A673 (cell line): ENCODE measurements around the gene AMDHD1. TPM values are rescaled to one million over a fixed set of nuclear protein-coding genes. Genes with fewer than 3 reads are reported as not detected.
A peak's percentile ranks its signal among the peaks of the same experiment; 100 is the strongest.

Source experiments
- BruUV-seq: library from RNA; stranded (reverse); fragments of 400-500 nt; replicated peaks from 2 replicates; lab custom pipeline; 2021; lab: Mats Ljungman, UMichigan
- CTCF ChIA-PET: fragments of 300-600 bp; sonication (Branson Sonifier 250); formaldehyde crosslinking; loops from one replicate; lab custom pipeline; 2022; ENCODE audit warnings: antibody characterized with exemption; lab: Charles Lee
- POLR2A ChIA-PET: fragments of 300-600 bp; sonication (Branson Sonifier 250); formaldehyde crosslinking; loops from one replicate; lab custom pipeline; 2022; ENCODE audit warnings: antibody characterized with exemption; ENCODE audit not compliant: low non-redundant PET; lab: Charles Lee
- DNase-seq: peaks from one replicate; pipeline ENCODE4 v3.0.0-alpha.2; 2015; ENCODE audit warnings: low spot score
- H3K27ac ChIP-seq: fragments of 200-600 bp; sonication (generic); 2 replicates; pipeline ENCODE4 v1.5.1; 2016; ENCODE audit warnings: mixed run types, low read depth, mild to moderate bottlenecking, mixed read lengths, antibody characterized with exemption, low read length; ENCODE audit not compliant: poor library complexity, severe bottlenecking
- H3K27me3 ChIP-seq: fragments of 200-600 bp; sonication (generic); replicated peaks from 2 replicates; pipeline ENCODE4 v1.6.1; 2017; ENCODE audit warnings: mixed run types, low read depth, mild to moderate bottlenecking, mixed read lengths, antibody characterized with exemption, low read length; ENCODE audit not compliant: insufficient read depth, poor library complexity
- H3K36me3 ChIP-seq: fragments of 200-600 bp; sonication (generic); 2 replicates; pipeline ENCODE4 v1.6.1; 2016; ENCODE audit warnings: mixed run types, mild to moderate bottlenecking, mixed read lengths, antibody characterized with exemption, low read length; ENCODE audit not compliant: insufficient read depth, poor library complexity, severe bottlenecking
- H3K4me1 ChIP-seq: fragments of 200-600 bp; sonication (generic); 2 replicates; pipeline ENCODE4 v1.6.1; 2017; ENCODE audit warnings: mixed run types, mild to moderate bottlenecking, mixed read lengths, antibody characterized with exemption, low read length; ENCODE audit not compliant: insufficient read depth, poor library complexity, severe bottlenecking
- H3K4me3 ChIP-seq: fragments of 200-600 bp; sonication (generic); 2 replicates; pipeline ENCODE4 v1.5.1; 2016; ENCODE audit warnings: low read depth, mixed run types, mild to moderate bottlenecking, mixed read lengths, low read length; ENCODE audit not compliant: poor library complexity, severe bottlenecking
- H3K9me3 ChIP-seq: fragments of 200-600 bp; sonication (generic); 2 replicates; pipeline ENCODE4 v1.6.1; 2016; ENCODE audit warnings: mixed run types, low read depth, mild to moderate bottlenecking, mixed read lengths, antibody characterized with exemption, low read length; ENCODE audit not compliant: poor library complexity, severe bottlenecking
- EZH2 ChIP-seq: fragments of 200-600 bp; sonication (generic); IDR thresholded peaks from 2 replicates; pipeline ENCODE4 v1.6.1; 2017; ENCODE audit warnings: borderline replicate concordance, low read depth, mild to moderate bottlenecking, mixed read lengths, antibody characterized with exemption, low read length; ENCODE audit not compliant: poor library complexity, severe bottlenecking
- intact Hi-C: fragments of 100-400 bp; cut with micrococcal nuclease; formaldehyde crosslinking; loops from one replicate; pipeline ENCODE4 v1.10.0; 2022; ENCODE audit not compliant: unreplicated experiment
- total RNA-seq: library from RNA; stranded (reverse); gene quantifications from 2 replicates; pipeline ENCODE4 v1.2.3, GENCODE V29; 2021
- TF ChIP-seq, protein P1 (sequence below): fragments of 300-800, 200-600 bp; sonication (generic); conservative IDR thresholded peaks from 2 replicates; pipeline ENCODE4 v1.5.1; 2017; ENCODE audit warnings: low read depth, mild to moderate bottlenecking, antibody characterized with exemption, low read length, moderate library complexity, mixed read lengths

The AMDHD1 gene
- total RNA-seq, 1 experiment from 2014 or later, result 1.1 TPM

DNA sequence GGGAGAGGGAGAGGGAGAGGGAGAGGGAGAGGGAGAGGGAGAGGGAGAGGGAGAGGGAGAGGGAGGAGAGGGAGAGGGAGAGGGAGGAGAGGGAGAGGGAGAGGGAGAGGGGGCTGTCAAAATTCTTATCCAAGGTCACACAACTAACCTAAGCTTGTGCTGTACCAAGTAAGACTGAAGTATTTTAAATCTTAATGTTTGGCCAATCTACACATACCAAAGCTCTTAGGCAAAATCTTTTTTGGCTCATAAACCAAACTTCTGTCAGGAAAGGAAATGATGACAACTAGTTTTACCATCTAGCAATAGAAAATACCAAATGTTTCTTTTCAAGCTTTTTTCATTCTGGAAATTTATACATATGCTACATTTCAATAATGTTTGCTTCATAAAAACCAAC lies 34.6 kb upstream of the AMDHD1 start:
- CTCF ChIA-PET, result no interaction called here
- Histone ChIP-seq H3K9me3 (no peaks in the 10 kb centered on the region), H3K4me3 (no peak overlapping the region), H3K4me1 (no peaks in the 10 kb centered on the region), H3K36me3 (no peaks in the 10 kb centered on the region), H3K27ac (no peak overlapping the region), H3K27me3 (peaks cover 3% of the 10 kb centered on the region)
- BruUV-seq, result no TSS peak
- intact Hi-C loops, result no loop called here
- POLR2A ChIA-PET, result no interaction called here
- no peak for DNase-seq
- TF ChIP-seq, protein P1, sequence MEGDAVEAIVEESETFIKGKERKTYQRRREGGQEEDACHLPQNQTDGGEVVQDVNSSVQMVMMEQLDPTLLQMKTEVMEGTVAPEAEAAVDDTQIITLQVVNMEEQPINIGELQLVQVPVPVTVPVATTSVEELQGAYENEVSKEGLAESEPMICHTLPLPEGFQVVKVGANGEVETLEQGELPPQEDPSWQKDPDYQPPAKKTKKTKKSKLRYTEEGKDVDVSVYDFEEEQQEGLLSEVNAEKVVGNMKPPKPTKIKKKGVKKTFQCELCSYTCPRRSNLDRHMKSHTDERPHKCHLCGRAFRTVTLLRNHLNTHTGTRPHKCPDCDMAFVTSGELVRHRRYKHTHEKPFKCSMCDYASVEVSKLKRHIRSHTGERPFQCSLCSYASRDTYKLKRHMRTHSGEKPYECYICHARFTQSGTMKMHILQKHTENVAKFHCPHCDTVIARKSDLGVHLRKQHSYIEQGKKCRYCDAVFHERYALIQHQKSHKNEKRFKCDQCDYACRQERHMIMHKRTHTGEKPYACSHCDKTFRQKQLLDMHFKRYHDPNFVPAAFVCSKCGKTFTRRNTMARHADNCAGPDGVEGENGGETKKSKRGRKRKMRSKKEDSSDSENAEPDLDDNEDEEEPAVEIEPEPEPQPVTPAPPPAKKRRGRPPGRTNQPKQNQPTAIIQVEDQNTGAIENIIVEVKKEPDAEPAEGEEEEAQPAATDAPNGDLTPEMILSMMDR, result no peak
- no peak for TF ChIP-seq EZH2

DNA sequence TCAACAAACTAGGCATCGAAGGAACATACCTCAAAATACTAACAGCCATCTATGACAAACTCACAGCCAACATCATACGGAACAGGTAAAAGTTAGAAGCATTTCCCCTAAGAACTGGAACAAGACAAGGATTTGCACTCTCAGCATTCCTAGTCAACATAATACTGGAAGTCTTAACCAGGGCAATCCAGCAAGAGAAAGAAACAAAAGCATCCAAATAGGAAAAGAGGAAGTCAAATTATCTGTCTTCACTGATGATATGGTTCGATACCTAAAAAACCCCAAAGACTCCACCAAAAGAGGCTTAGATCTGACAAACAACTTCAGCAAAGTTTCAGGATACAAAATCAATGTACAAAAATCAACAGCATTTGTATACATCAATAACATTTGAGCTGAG lies 33.3 kb upstream of the AMDHD1 start:
- no peak for DNase-seq
- H3K4me3 ChIP-seq, result no peak overlapping the region
- no peaks in the 10 kb centered on the region for H3K27me3 ChIP-seq
- POLR2A ChIA-PET, result no interaction called here
- no peaks in the 10 kb centered on the region for H3K9me3 ChIP-seq
- BruUV-seq, result no TSS peak
- intact Hi-C loops, result no loop called here
- no peak overlapping the region for H3K27ac ChIP-seq
- no peaks in the 10 kb centered on the region for H3K36me3 ChIP-seq
- TF ChIP-seq EZH2, result no peak
- TF ChIP-seq, protein P1, result no peak
- no peaks in the 10 kb centered on the region for H3K4me1 ChIP-seq
- CTCF ChIA-PET, result no interaction called here

DNA sequence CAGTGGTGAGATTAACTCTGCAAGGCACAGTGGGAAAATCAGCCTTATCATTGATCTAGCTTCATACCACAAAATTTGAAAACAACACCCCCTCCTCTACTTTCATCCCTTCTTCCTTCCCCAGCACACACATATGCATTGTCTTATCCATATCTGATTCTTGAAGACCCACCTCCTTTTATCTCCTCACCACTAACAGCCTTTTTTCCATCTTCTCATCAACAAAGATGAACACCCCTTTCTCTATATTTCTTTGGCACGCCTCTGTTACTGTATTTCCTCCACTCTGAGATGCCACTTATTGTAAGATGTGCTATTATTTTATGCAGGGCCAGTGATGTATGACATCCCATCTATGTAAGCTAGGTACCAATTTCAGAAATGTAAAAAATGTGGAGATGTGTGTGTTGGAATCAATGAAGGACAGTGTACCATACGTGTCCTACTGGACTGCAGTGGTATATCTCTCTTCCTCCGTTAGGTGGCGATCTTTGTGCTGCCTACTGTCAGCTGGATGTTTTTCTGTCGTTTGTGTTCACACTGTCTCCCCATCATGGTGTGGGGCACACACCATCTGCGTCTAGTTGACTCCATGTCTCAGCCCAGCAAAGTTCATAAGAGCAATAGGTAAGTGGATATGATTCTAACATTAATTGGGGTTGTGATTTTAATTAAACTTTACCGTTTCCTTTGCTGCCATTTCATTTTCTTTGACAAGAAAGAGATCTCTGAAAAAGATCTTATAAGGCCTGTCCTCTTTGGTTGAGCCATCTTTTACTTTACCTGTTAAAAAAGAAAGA lies 24.7 kb upstream of the AMDHD1 start:
- no peaks in the 10 kb centered on the region for H3K4me1 ChIP-seq
- peak; percentile 72 for DNase-seq
- H3K4me3 ChIP-seq, result no peak overlapping the region
- TF ChIP-seq EZH2, result no peak
- TF ChIP-seq, protein P1, result peak; percentile 90
- H3K36me3 ChIP-seq, result no peaks in the 10 kb centered on the region
- no peaks in the 10 kb centered on the region for H3K9me3 ChIP-seq
- no TSS peak for BruUV-seq
- no peaks in the 10 kb centered on the region for H3K27me3 ChIP-seq
- POLR2A ChIA-PET, result interaction anchor here (0.6 kb wide), 1 partner anchor 308 kb away, joined by 7 read pairs; no protein-coding TSS in a partner anchor
- CTCF ChIA-PET, result interaction anchor here (0.7 to 1.5 kb wide), 5 partner anchors 25 to 80 kb away, joined by 3 to 10 read pairs (median 3); no protein-coding TSS in a partner anchor
- intact Hi-C loops, result loop anchor here (1.0 to 5.0 kb wide), 3 partner anchors 44 to 599 kb away; no protein-coding TSS in a partner anchor
- no peak overlapping the region for H3K27ac ChIP-seq
